ENCODE measurements around the gene OR10Z1.

OR10Z1 gene, protein sequence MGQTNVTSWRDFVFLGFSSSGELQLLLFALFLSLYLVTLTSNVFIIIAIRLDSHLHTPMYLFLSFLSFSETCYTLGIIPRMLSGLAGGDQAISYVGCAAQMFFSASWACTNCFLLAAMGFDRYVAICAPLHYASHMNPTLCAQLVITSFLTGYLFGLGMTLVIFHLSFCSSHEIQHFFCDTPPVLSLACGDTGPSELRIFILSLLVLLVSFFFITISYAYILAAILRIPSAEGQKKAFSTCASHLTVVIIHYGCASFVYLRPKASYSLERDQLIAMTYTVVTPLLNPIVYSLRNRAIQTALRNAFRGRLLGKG

DNA sequence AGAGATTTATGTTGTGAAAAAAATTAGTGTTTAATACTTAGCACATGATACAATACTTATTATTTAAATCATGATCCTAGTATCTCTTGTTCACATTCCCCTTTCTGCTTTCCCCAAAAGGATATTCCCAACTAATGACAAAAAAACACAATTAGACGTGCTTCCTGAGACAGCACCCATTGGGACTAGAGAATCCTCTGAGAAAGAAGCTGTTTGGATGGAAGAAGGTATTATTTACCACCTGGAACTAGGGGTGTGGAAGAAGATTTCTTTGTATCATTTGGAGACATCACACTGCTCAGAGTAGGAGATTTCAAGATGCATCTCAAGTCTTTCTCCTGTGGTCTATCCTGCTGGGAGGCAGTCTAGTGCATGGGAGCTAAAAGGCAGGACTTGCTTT, at the start of gene OR10Z1:
OR10Z1 (plus strand) TSS at position 301 of the 400 bp plus-strand sequence. CDS start 1,171 bp downstream, outside the sequence.
- no peak for DNase-seq

DNA sequence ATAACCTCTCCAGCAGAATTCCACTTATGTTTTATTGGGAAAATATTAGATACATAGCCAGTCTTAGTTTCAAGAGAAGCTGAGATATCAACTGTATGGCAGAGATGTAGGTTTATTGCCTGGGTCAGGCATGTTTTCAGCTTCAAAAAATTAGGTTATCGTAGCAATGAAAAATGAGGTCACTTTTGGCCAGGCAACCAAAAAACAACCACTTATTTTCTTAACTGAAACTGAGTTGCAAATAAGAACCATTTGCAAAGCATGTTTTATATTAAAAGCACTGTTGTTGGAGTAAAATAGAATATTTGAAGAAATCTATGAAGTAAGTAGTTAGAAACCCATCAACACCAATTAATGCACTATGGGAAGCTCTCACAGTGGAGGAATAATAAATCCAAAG, 45.4 kb upstream of the OR10Z1 start:
- DNase-seq: no peak

DNA sequence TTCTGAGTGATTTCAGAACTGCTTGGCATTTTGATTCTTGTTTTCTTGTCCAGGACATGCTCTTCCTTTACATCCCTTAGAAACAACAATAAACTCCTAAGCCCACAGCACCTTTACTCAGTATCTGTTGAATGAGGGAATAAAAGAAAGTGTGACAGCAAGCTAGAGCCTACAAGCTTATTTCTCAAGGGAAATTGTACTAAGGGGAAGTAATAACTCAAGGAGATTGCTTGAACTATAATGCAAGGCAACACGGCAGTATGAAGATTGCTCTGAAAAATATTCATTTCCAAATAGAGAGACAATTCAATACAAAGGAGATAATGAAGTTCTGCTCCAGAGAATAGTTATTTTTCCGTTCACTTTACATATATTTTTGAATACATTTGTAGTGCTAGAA, 41.2 kb upstream of the OR10Z1 start:
- DNase-seq: no peak

DNA sequence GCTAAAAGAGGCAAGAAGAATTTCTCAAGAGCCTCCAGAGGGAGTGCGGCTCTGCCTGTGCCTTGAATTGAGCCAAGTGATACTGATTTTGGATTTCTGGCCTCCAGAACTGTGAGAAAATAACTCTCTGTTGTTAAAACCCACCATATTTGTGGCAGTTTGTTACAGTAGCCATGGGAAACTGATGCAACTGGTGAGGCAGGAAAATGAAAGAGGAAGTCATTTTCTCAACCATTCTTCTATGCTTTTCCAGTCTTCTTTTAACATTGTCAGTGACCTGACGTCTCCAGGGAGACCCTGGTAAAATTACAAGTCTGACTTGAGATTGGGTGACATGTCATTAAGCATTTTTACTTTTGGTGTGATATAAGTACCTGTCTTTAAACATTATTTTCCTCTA, 40.5 kb upstream of the OR10Z1 start:
- DNase-seq: no peak

DNA sequence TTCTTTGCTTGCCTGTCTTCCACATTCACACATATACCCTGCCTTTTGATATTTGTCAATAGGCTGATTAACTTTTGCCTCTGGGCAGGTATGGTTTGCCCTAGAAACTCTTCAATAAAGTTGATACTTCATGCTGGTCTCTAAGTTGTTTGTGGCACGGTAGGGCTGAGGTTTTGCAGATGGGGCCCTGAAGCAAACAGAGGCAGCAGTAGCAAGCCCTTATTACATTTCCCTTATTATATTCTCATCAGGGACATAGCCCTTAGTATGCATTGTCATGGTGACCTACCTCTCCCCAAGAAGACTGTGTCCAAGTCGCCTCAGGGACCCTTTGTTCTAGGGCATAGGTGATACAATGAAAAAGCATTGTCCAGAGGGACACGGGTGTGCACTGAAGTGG, 34.6 kb upstream of the OR10Z1 start, which contains the start of gene OR6P1:
OR6P1 (minus strand) TSS at position 101 of the 400 bp plus-strand sequence. CDS start 6,976 bp downstream, outside the sequence.
- no peak for DNase-seq

DNA sequence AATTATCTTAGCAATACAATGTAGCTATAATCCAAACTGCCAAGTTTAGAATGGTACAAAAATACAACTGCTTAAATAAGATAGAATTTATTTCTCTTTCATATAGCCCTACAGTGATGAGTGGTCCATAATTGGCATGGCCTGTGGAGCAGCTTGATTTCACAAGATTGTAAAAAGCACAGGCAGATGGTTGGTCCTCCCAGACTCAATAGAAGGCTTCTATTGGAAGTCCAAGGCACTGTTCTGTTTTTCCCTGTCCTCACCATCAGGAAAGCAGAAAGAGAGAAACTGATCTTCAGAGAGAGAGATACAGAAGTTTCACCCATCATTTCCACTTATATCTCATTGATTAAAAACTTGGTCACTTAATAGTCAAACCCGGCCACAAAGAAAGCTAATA, 32.8 kb upstream of the OR10Z1 start:
- no peak for DNase-seq

DNA sequence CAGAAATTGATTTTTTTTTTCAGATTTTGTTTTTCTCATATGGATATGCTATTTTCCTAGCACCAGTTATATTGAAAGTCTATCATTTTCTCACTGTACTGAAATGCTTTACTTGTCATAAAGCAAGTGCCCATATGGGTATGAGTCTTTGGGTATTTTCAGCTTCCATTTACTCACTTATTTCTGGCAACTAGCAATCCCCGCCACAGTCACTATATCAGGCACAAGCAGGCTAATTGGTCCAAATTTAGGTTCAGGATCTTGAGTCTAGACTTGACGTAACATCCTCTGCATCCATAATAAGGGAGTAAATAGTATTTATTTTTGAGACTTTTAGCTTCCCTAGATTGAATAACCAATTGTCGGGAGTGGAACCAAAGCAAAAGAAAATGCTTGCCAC, 27.5 kb upstream of the OR10Z1 start:
- no peak for DNase-seq

DNA sequence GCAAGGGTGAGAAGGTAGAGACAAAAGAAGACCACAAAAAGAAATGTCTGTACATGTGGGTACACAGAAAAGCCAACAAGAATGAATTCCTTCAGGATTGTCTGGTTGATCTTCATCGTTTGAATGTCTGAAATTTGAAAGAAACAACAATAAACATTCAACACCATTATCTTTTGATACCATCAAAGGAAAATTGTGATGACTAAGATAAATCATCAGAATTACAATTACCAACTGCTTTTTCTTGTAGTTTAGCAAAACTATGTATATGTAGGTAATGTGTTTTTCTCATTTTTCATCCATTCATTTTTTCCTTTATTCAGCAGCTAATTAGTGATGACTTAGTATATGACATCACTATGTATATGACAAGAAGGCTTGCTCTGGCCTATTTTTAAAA, 25.3 kb upstream of the OR10Z1 start, which contains the start of gene OR10X1:
OR10X1 (minus strand) TSS at position 167 of the 400 bp plus-strand sequence; CDS start at position 167, 0 bp downstream.
- no peak for DNase-seq

DNA sequence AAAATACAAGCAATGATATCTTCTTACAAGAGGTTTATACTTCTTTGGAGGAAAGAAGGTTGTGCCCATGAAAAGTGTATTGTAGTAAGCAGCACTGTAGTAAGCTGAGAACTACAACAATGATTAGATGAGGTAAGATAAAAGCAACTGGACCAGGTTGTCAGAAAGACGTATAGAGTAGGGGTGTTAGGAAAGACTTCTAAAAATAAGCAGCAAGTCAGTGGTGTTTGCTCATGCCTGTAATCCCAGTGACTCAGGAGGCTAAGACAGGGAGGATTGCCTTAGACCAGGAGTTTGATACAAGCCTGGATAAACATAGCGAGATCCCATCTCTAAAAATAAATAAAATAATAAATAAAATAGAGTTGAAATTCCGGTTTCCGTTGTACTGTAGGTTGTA, 21.1 kb upstream of the OR10Z1 start:
- DNase-seq: no peak

DNA sequence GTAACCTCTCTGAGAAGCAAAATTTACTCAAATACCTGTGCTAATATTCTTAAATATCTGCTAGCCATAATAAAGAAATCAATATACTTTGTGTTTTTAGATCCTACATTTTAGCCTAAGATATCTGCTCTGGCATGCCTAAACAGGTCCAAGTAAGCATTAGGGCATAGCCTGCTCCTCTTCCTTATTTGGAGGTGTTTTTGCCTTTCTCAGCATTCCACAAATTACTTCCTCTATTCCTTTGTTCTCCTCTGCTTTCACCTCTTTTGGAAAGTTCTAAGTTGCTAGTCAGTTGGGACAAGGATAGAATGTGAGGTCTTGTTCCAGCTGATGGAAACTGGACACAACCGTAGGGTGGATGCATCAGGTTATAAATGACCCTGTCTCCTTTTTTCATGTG, 18.1 kb upstream of the OR10Z1 start:
- DNase-seq: no peak

DNA sequence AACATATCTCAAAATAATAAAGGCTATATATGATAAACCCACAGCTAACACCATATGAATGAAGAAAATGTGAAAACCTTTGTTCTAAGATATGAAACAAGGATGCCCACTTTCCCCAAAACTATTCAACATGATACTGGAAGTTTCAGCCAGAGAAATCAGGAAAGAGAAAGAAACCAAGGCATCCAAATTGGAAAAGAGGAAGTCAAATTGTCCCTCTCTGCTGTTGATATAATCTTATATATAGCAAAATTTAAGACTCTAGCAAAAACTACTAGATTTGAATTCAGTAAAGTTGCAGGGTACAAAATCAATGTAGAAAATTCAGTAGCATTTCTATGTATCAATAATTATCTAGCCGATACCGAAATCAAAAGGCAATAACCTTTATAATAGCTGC, 4.3 kb upstream of the OR10Z1 start:
- no peak for DNase-seq

DNA sequence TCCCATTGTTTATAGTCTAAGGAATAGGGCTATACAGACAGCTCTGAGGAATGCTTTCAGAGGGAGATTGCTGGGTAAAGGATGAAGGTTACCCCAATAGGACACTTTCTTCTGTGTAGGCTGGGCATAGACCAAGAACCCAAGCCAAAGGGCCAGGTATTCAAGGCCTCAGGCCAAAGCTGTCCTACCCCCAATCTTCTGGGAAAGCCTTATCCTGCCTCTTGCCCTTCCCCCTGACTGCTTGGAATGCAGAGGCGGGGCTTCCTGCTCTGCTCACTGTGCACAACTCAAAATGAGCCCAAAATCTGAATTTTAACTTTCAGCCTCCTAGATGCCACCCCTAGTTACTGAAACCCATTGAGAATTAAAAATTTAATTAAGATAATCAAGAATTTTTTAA, 2.2 kb downstream of the OR10Z1 start:
- DNase-seq: no peak

DNA sequence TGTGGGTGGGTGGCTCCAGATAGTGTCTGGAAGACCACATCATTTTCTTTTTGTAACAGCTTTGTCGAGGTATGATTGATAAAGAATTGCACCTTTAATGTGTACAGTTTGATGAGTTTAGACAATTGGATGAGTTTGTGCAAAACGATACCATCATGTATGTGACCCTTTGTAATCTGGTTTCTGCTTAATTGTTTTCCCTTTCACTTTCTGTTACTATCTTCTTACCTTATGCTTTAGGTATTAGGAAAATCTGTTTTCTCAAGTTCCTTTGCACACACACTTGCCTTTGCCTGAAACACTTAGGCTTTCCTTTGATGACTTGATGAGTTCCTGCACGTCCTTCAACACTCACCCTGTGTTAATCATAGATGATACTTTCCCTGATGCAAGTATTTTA, 6.8 kb downstream of the OR10Z1 start:
- DNase-seq: no peak

DNA sequence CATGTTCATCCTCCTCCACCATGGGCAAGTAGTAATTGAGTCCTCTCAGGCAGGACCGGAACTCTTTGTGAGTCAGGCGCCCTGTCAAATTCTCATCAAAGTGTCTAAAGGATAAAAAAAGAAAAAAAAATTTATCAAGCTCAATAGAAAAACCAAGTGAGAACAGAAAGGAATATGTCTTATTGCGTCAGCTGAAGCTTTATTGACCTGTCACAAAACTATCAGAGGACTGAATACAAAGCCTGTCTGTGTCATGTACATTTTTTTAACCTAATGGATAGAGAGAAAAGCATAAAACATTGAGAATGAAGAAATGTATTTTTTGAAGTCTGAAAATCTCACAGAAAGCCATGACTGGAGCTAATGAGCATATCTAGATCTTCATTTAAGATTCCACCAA, 8.7 kb downstream of the OR10Z1 start:
- DNase-seq: no peak

DNA sequence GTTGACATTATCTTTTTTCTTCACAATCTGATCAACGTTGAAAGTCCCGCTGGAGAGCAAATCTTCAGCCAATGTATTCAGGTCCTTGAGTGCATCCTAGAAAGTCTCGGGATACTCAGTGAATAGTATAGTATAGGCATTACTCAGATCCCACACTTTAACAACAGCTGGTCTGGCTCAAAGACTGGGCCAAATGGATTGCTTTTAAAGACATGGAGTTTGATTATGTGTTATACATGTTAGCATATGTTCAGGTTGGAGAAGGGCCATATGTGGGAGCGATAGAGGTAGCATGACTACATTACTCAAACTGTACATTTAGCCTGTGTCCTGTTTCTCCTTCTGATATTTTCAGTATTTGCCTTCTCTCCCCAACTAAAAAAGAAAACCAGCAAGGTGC, 33.1 kb downstream of the OR10Z1 start:
- no peak for DNase-seq

DNA sequence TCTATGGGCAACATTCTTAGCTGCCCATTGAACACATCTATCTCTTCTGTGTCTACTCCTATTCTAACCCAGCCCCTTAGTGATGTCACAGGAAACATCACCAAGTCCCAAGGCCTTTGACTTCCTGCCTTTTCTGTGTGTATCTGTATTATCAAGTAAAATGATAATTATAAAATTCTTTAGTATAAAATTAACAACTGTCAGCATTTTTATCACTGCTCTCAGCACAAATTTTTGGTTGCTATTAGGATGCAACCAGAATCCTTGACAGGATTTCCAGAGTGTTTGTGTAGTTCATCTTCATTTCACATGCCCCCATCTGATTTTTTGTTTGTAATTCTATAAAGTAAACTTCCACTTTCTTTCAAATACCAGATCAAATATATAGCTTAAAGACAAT, 33.8 kb downstream of the OR10Z1 start:
- DNase-seq: no peak

DNA sequence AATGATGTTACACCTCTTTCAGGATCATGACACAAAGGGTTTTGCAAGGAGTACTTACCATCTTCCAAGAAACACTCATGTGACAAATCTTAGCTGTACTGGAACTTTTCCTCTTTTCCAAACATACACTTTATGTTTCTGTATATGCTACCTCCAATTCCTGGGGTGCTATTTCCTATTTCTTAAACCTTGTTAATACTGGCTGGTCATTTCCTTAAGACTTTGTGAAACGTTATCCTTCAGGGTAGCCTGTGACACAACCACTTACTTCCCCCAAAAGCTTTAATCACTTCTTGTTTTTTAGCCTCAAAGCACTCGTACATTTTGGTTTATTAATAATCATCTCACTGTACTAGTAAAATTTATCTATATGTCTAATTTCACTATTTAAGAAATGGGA, 39.4 kb downstream of the OR10Z1 start:
- no peak for DNase-seq

DNA sequence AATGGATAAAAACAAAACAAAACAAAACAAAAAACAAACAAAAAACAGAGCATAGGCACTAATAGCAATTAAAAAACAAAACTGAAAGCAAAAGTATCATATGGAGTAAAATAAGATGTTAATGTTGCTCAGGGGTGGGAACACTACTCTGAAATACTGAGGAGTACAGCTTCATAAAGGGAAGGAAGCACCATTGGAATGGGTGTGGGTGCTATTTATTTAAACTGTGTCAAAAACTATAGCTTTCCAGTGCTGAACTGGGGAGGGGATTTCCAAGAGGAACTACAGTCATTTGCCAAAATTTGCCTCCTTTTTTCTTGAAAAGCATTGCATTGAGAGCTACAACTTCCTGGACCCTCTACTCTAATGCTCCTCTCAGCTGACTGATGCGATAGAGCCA, 41.4 kb downstream of the OR10Z1 start:
- DNase-seq: no peak

DNA sequence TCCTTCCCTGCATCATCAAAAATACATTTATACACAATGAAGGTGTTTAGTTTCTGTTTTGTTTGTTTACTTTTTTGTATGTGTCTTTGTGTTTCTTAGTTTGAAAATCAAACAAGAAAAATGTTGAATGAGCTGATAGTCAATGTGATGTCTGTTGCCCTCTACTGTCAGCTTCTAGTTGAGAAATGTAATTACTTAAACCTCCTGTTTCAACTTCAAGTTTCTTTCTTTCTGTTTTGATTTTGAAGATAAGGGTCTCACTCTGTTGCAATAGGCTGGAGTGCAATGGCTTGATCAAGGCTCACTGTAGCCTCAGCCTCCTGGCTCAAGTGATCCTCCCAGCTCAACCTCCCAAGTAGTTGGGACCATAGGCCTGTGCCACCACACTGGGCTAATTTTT, 44.0 kb downstream of the OR10Z1 start:
- DNase-seq: no peak

DNA sequence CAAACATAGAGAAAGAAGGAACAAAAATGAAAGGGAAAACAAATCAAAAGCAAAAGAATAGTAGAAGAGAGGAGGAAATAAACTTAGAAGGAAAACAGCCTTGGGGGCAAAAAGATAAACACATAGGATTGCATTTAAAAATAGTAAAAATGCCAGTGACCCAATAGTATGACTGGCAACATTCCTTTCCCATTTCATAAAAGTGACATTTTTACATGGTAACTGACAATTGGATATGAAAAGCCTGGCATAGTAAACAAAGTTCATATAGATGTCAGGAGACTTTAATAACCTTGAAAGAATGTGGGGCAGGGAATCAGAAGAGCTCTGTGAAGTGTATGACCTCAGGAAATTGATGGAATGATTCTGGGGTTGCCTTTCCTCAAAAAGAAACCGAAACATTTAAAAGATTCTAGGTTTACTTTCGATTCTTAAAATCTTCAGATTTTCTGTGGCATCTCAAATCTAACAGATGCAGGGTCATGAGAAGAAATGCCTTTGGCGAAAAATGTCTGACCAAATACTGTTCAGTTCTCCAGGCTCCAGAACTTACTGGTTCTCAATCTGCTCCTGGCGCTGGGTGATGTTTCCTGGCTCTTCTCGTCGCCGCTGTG, 47.8 kb downstream of the OR10Z1 start:
- DNase-seq: no peak

DNA sequence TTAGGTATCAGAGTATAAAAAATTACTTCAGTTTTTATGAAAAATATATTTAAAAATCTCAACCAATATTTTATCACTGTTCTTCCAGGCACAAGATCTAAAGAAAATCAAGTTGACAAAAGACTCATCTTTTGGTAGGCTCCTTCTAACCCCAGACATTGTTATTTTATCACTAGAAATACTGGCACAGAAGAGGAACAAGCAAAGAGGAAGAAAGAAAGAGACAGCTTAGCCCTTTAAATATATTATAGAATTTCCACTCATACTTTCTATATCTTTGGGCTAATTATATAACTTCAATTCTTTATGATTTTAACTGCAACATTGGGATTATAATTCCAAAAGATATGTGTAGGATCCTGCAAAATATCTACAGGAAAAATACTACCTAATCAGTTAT, 49.0 kb downstream of the OR10Z1 start:
- no peak for DNase-seq

DNA sequence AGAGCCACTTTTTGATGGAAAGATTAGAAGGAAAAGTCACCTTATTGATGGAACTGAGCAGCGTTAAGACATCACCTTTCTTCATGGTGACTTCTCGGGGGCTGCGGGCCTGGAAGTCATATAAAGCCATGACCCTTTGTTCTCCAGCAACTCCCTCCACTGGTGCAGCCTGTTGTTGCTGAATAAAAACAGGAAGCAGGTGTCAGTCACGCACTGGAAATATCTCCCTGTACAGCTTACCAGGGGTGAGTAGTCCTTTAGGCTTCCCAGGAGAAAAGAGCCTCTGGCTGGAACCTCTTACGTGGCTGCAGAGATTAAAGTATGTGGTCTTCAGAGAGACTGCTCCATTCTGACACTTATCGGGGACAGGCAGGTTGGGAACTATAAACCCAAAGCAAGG, 49.5 kb downstream of the OR10Z1 start:
- no peak for DNase-seq
